Measurements from ENCODE around the gene ORAI1.
"Not testable (repeated sequence)": the region's sequence is repeated elsewhere in the genome, so short reads cannot be mapped to it uniquely, and the experiment has no call there.

The ORAI1 gene

DNA sequence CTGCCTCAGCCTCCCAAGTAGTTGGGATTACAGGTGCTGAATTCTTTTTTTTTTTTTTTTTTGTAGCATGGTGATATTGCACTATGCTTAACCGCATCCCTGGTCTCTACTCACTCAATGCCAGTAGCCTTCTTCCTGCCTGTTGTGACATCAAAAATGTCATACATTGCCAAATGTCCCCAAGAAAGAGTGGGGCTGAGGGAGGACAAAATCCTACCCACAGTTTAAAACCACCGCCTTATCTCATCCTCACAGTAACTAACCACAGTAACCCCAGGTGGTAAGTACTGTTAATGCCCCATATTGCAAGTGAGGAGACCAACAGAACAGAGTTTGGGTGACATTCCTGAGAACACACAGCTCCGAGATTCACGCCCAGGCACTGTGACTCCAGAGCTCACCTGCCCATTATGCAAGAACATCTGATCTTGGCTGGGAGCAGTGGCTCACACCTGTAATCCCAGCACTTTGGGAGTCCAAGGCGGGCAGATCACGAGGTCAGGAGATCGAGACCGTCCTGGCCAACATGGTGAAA, 23.6 kb downstream of the ORAI1 start:
- no peak for DNase-seq

DNA sequence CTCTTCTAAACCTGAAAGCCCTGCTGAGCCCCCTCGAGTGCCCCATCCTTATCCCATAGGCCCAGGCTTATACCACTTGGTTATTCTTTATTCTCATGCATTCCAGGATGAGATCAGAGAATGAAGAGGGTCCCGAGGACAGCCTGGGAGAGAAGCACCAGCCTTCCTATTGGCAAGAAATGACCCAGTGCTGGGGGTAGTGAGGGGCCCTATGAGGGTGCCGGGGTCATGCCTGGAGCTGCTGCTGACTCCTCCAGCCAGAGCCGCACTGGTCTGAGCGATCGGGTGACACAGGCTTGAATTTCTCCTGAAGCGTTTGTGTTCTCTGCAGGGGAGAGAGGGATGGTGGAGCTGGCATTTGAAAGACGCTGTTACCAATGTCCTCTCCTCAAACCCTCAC, 25.0 kb downstream of the ORAI1 start:
- DNase-seq, result no peak

- DNase-seq, result no peak
These were observed 26.6 kb downstream of the ORAI1 start for GRCh38 chr12:121652767-121653497.

GRCh38 chr12:121653999-121654398, 27.7 kb downstream of the ORAI1 start:
- DNase-seq, result no peak

DNA sequence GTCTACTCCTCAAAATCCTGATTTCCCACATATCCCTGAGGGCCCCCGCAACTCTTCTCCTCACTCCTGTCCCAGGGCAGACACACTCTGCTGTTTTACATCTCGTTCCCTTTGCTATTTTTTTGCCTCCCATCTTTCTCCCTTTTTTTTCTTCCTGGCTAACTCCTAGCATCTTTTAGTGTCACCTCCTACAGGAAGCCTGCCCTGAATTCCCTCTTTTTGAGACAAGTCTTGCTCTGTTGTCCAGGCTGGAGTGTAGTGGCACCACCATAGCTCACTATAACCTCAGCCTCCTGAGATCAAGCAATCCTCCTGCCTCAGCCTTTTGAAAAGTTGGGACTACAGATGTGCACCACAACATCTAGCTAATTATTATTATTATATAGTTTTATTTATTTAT, 29.8 kb downstream of the ORAI1 start:
- DNase-seq, result no peak

DNA sequence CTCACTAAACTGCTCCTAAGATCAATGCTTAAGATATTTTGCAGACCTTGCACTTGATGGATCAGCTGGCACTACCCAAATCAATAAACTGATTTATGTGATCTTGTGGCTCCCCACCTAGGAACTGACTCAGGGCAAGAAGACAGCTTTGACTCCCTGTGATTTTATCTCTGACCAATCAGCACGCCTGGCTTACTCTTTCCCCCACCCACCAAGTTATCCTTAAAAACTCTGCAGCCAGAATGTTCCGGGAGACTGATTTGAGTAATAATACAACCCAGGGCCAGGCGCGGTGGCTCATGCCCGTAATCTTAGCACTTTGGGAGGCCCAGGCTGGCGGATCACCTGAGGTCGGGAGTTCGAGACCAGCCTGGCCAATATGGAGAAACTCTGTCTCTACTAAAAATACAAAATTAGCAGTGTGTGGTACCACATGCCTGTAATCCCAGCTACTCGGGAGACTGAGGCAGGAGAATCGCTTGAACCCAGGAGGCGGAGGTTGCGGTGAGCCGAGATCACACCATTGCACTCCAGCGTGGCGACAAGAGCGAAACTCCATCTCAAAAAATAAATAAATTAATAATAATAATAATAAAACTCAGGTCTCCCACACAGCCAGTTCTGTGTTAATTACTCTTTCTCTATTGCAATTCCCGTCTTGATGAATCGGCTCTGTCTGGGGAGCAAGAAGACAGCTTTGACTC, 31.1 kb downstream of the ORAI1 start:
- no peak for DNase-seq

- not testable (repeated sequence) for DNase-seq
These were observed 35.2 kb downstream of the ORAI1 start for GRCh38 chr12:121661353-121662105.

GRCh38 chr12:121663610-121663929, 37.2 kb downstream of the ORAI1 start:
- DNase-seq, result no peak

- not testable (repeated sequence) for DNase-seq
These were observed 40.5 kb downstream of the ORAI1 start for GRCh38 chr12:121666829-121667228.

- DNase-seq, result peak; percentile 47
These were observed 42.6 kb downstream of the ORAI1 start for GRCh38 chr12:121668750-121669520.

GRCh38 chr12:121669521-121669900, 43.2 kb downstream of the ORAI1 start, which contains the start of gene MORN3:
MORN3 (minus strand) TSS chr12:121669654; CDS start chr12:121669483, 171 bp downstream.
- DNase-seq, result no peak

DNA sequence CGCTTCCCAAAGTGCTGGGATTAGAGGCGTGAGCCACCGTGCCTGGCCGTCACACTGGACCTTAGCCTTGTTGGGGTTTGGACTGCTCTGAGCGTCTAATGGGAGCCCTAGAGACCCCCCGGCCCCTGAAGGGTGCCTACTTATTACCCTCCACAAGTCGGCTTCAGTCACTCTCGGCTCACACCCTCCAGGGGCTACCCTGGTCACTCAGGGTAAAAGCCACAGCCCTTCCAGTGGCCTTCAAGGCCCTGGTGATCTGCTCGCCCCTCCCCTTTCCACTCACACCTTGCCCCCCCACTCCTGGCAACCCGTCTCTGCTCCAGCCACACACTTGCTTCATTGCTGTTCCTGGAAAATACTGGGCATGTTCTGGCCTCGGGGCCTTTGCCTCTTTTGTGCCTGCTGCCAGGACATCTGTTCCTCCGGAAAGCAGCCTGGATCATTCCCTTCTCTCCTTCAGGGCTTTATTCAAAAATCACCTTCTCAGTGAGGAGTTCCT, 46.7 kb downstream of the ORAI1 start:
- no peak for DNase-seq

DNA sequence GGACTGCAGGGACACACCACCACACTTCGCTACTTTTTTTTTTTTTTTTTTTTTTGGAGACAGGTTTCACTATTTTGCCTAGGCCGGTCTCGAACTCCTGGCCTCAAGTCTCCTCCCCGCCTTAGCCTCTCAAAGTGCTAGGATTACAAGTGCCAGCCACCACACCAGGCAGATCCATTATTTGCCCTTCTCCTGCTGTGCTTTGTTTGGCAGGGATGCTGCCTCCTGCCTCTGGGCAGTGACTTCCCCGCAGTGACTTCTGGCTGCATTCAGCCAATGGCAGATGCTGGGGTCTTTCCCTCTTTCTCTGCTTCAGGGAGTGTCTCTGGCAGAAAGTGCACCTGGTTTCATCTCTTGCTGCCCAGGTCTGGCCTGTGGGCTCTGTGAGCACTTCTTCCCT, 49.9 kb downstream of the ORAI1 start:
- DNase-seq, result no peak

DNA sequence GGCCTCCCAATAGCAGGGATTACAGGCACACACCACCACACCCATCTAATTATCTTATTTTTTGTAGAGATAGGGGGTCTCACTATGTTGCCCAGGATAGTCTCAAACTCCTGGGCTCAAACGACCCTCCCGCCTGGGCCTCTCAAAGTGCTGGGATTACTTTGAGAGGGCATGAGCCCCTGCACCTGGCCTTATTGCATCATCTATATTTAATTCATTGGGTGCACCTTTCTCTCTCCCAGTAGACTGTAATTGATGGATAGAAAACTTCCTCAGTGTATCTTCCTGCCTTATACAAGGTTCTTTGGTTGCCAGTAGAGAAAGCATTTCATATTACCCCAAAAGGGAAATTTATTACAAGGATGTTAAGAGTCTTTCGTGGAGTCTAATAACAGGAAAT, 52.0 kb downstream of the ORAI1 start:
- DNase-seq, result no peak

GRCh38 chr12:121678716-121679300, 52.5 kb downstream of the ORAI1 start:
- DNase-seq, result no peak

- DNase-seq, result not testable (repeated sequence)
These were observed 53.4 kb downstream of the ORAI1 start for GRCh38 chr12:121679661-121680197.

DNA sequence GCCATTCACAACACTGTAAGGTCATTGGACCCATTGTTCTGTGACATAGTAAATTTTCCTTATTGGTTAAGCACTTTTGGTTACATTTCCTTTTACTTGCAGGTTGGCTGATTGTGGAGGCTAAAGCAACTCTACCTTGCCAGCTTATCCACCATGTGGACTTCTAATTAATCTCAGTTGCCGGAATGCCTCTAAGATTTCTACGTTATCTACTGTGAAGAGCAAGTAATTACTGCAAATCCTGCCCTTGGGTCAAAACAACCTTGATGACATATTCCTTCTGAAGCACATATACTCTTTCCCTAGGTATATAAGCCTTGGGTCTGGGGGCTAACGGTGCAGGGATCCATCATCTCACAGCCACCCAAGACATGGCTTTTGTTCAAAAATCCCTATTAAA, 62.6 kb downstream of the ORAI1 start:
- DNase-seq, result no peak

GRCh38 chr12:121689430-121689829, 63.1 kb downstream of the ORAI1 start:
- DNase-seq, result no peak

Measured in effector CD4-positive, alpha-beta T cell (primary cell).